Posterior cingulate gyrus (tissue), 11 donors: ENCODE data around the gene FAM78A.

Experiments used
- DNase-seq, 10 donors: peaks; one replicate each; pipeline versions ENCODE4 v3.0.0 to v3.0.0-alpha.2; 2020 to 2021; ENCODE audit warnings: mixed read lengths in 3 of 10
- intact Hi-C: fragments of 100-400 bp; cut with DNase I; formaldehyde crosslinking; loops from one replicate; pipeline ENCODE4 v1.15.1; 2023

Gene FAM78A

DNA sequence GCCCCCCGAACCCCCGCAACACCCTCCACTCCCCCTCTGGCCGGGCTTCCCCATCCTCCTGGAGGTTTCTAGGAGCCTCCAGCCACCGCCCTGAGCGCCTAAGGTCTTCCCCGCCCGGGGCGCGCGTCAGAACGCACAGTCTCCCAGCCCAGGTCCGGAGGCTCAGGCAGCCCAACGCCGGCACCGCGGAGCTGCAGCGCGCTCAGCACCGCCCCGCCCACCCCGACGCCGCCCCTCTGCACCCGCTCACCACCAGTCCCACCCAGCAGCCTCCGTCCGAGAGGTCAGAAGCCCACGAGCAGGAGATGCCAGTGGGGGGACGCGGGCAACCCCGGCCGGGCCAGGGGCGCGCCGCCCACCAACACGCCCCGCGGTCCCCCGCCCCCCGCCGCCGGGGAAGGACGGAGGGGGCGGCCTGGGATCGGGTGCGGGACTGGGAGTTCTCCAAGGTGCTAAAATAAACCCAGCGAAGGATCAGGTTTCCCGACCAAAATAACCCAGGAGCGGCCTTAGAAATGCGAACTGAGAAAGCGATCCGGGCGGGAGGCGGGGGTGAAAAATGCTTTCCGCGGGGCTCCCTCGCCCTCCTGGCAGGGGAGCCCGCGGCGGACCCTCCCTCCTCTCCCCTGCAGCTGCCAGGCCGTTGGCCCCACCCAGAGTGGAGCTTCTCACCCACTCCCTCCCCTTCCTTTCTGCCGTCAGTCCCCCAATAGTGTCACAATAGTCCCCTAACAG lies 6.5 kb upstream of the FAM78A start:
- intact Hi-C loops = no loop called here
- DNase-seq = peak in 3 of 10 donors; percentile 42 to 90 (median 87)

DNA sequence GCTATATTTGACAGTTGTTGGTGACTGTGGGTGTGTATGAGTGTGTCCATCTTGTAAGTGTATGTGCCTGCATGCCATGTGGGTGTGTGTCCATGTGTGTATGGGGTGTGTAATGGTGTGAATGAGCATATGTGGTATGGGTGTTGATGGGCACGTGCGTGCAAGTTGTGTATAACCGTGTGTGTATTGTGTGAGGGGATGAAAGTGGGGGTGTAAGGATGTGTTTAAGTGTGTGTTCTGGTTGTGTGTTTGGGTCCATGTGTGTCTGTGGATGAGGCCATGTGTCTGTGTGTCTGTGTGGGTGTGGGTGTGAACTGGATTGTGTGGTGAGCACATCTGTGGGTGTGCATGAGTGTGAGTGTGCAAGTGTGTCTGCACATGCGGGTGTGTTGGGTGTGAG lies 5.9 kb upstream of the FAM78A start:
- DNase-seq = no peak
- intact Hi-C loops = no loop called here

DNA sequence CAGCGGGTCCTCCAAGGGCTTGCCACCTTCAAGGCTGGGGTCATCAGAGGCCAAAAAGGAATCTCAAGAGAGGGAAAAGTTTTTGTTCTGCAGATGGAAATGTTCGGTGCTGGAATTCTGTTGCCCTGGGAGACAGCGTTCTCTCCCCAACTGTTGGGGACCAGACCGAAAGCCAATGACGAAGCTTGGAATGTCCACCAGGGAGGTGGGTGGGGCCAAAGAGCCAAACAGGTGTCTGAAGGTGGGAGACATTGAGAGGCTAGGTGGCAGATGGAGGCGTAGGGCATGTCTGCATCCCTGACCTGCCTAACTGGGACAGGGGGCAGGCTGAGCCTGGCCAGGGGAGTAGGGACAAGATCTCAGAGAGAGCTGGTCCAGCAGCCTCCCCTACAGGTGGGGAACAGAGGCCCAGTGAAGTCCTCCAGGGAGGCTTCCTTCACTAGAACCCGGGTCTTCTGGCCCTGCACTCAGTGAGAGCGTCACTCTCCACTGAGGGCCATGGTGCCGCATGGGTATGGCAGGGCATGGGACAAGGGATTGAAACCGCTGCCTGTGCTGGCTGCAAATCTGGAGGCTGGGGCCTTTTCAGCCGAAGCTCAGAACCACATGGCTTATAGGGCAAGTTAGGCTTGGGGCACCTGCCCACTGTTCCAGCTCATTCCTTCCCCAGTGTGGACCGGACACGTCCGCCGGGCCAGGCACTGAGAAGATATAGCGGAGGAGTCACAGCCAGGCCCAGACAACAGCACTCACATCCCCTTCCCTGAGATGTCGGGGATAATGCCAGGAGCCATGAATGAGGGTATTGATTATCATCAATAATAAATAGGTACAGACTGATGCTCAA lies 5.0 kb upstream of the FAM78A start:
- intact Hi-C loops = no loop called here

DNA sequence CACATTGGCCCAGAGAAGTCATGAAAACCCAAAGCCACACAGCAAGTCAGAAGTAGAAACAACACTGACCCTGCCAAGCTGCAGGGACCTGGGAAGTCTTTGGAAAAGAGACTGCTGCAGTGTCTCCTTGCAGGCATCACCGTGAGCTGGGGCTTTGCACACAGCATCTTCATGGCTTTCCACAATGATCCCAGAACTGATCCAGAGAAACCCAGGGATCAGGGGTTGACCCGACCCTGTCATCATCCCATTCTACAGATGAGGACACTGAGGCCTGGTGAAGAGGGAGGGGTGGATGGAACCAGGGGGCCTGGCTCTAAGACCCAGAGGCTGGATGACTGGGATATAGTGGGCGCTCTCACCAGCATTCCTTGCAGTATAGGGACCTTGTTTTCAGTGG lies 4.3 kb upstream of the FAM78A start:
- intact Hi-C loops = no loop called here
- peak in 1 of 10 donors; percentile 75 for DNase-seq

More for the DNA sequence above, 5.0 kb upstream of the FAM78A start:
- peak in 1 of 10 donors; percentile 60 for DNase-seq

DNA sequence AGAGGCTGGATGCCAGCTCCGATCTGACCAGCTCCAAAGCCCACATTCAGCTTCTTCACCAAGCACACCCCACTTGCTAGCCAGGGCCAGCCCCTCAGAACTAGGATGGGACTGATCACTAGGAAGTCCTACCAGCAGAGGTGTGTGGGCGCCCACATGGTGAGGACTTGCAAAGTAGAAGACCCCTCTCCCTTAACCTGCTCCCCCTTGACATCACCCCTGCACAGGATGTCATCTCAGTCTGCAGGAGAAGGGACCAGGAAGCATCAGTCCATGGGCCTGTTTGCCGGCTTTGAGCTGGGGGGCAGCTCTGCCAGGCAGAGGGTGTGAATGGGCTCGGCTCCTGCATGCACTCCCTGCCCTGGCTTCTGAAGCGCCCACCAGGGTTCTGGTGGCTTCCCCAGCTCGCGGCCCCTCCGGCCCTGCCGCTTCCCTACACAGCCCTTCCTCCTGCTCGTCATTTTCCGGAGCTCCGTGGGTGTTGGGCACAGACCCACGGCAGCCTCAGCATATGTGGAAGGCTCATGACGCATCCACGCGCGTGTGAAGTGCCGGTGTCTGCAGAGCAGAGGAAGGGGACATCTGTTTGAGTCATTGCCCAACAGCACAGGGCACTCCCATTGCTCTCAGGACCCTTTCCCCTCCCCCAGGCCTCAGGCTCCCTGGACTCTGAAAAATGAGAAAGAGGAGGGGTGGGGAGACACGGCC lies 3.7 kb upstream of the FAM78A start:
- intact Hi-C loops = loop anchor here (5.0 kb wide), 1 partner anchor 438 kb away; no protein-coding TSS in a partner anchor
- DNase-seq = peak in 7 of 10 donors; percentile 42 to 92 (median 62)

DNA sequence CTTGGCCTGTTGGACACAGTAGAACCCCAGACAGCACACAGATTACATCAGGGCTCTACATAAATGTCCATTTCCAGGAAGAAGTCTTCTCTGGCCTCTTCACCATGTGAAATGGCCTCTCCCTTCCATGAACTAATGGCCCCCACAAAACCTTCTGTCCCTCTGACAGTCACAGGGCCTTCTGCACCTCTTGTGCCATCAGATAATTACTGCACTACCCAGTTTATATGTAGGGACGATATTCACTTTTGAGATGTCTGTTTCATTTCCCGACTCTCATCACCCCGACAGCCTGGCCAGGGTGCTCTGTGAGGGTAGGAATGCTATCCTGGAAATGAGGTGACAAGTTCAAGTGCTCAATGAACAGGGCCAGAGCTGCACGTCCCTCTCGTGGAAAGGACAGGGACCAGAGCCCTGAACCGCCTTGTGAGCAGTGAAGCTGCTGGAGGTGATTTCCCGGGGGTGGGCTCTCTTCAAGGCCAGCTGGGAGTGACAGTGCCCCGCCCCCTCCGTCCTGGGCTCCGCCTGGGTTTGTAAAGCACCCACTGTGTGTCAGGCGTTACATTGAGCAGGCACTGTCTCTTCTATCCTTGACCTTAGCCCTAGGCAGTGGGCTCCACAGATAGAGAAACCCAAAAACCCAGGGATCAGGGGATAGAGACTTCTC lies 3.0 kb upstream of the FAM78A start:
- intact Hi-C loops = loop anchor here (5.0 kb wide), 1 partner anchor 437 kb away; no protein-coding TSS in a partner anchor
- no peak for DNase-seq

DNA sequence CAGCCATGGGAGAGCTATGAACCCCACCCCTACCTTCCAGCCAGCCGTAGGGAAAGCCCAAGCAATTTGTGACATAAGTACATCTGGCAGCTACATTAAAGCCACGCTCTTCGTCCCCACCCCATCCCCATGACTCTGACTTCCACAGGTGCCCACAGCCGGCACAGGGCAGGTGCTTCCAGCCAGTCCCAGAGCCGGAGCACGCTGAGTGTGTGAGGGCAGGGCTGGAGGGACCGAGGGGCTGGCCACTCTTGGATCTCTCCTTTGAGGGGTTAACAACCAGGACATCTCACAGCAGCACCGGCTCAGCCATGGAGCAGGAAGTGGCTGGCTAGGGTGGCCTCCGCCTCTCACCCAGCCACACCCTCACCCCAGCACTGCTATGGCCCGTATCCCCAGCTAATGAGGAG lies 2.4 kb upstream of the FAM78A start:
- peak in 1 of 10 donors; percentile 72 for DNase-seq

DNA sequence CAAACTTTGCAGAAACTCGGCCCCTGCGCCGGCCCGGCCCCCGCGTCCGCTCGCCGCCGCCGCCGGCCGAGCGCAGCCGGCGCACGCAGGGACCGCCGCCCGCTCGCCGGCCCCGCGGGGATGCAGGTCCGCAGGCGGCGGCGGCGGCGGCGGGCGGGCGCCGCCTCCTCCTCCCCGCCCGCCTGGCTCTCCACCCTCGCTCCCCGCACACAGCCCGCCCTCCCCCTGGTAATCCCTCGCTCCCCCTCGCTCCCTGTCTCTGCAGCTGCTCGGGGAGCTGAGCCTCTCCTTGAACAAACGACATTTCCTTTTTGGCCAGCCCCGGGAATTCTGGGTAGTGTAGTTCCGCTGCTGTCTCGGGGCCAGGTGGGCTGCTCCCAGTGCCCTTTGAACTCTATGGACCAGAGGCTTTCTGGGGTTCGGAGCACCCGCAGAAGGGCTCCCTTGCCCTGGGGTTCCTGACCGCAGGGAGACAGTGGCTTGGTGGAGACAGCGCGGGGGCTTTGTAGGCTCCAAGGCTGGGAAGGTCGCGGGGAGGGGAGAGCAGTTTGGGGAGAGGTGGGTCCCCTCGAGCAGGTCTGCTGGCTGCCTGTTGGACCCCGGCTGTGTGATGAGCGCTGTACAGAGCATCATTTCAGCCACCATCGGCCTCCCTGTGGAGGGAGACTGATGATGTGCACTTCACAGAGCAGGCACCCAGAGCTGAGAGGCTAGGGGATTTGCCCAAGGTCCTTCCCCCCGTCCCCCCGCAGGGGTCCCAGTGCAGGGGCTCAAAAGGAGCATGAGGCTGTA lies 1.8 kb upstream of the FAM78A start:
- intact Hi-C loops = loop anchor here (5.0 kb wide), 1 partner anchor 436 kb away; no protein-coding TSS in a partner anchor
- peak; percentile 75 to 97 (median 86) for DNase-seq

More for the DNA sequence above, 2.4 kb upstream of the FAM78A start:
- intact Hi-C loops = loop anchor here (5.0 kb wide), 1 partner anchor 436 kb away; no protein-coding TSS in a partner anchor

DNA sequence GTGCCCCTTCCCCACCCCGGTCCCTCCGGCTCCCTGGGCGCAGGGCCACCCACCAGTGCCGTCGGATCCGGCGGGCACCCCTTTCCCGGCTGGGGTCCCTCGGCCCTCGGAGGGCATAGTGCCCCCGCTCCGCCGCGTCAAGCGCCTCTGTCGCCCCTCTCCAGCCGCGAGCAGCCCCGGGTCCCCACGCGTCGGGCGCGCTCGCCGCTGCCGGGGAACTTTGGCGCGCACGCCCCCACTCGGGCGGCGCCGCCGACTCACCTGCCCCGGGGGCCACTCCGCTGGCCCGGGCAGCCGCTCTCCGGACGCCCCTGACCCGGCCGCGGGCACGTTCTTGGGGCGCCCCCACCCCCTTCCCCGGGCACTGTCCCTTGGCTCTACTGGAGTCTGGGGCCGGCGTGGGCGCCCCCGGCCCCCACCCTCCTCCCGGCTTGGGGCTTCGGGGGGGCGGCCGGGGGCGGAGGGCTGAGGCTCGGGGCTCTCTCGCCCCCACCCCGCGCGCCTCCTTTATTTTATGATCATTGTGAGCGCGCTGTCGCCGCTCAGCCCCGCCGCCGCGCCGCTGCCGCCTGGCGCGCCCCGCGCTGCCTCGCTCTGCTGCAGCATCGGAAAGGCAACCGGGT lies 1.1 kb upstream of the FAM78A start:
- intact Hi-C loops = loop anchor here (5.0 kb wide), 1 partner anchor 435 kb away; no protein-coding TSS in a partner anchor
- peak in 1 of 10 donors; percentile 84 for DNase-seq

DNA sequence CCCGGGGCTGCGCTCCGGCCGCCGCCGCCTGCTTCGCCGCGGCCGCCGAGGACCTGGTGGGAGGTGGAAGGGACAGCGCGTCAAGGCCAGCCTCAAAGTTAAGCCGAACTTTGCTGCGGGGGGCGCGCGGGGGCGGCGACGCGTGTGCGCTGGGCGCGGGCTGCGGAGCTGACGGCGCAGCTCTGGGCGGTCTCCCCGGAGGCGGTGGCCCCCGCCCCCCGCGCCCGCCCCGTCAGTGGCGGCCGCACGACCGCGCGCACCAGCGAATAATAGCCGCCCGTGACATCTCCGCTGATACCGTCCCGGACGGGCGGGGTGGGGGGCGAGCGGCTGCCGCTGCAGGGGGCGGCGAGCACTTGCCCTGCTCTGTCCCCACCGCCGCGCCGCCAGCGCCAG lies 579 bp upstream of the FAM78A start:
- intact Hi-C loops = loop anchor here (5.0 kb wide), 1 partner anchor 435 kb away; no protein-coding TSS in a partner anchor
- no peak for DNase-seq

DNA sequence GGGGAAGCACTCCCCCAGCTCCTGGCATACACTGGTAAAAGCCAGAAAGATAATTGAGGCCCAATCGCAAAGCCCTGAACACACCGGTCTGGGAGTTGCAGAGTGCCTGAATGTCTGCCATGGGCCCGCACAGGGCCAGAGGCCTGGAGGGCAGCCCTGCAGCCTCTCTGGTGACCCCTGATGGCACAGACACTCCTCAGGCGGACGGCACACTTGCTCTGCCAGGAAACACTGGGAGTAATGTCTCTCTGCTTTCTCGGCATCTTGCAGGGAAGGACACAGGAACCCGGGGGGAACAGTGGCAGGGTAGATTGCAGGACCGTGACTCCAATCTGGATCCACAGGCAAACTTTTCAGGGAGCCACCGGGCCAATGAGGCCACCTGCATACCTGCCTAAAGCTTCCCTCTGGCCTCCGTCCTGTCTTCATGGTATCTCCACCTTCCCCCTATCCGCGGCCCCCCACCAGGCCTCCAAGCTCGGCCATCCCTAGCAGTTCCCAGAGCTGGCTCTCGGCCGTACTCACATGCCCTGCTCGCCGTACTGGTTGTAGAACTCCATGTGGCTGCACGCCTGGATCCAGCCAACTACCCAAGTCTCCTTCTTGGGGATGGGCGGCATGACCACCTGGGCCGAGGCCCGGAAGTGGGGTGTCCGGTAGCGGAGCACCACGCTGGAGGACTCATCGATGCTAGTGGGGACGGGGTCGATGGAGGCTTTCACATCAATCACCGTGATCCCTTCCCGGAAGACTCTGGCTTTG lies 797 bp downstream of the FAM78A start:
- peak in 1 of 10 donors; percentile 81 for DNase-seq
- intact Hi-C loops = loop anchor here (5.0 kb wide), 1 partner anchor 433 kb away; no protein-coding TSS in a partner anchor

DNA sequence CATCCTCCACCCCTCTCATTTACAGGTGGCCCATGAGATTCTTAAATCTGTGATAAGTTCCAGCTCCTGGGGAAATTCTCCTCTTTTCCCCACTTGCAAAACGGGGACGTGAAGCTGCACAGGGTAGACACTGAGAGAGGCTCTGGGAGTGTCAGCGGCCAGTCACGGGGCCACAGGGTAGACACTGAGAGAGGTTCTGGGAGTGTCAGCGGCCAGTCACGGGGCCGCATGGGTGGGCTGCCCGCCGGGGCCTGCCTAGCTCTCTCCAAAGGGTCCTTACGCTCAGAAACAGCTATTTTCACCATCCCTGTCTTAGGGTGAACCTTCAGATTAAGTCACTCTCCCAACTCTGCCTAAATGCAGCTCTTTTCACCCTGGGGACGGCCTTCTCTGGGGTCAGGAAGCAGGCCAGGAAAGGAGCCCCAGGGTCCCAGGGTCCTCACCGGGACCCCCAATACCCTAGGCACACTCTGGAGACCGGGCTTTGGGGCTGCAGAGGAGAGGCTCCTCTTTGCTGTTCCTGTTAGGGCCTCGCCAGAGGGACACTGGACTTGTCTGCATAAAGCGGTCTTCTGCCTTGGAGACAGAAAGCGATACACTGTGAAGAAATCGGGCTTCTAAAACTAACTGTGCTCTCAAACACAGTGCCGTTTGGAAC lies 1.5 kb downstream of the FAM78A start:
- DNase-seq = no peak
- intact Hi-C loops = loop anchor here (5.0 kb wide), 1 partner anchor 433 kb away; no protein-coding TSS in a partner anchor

DNA sequence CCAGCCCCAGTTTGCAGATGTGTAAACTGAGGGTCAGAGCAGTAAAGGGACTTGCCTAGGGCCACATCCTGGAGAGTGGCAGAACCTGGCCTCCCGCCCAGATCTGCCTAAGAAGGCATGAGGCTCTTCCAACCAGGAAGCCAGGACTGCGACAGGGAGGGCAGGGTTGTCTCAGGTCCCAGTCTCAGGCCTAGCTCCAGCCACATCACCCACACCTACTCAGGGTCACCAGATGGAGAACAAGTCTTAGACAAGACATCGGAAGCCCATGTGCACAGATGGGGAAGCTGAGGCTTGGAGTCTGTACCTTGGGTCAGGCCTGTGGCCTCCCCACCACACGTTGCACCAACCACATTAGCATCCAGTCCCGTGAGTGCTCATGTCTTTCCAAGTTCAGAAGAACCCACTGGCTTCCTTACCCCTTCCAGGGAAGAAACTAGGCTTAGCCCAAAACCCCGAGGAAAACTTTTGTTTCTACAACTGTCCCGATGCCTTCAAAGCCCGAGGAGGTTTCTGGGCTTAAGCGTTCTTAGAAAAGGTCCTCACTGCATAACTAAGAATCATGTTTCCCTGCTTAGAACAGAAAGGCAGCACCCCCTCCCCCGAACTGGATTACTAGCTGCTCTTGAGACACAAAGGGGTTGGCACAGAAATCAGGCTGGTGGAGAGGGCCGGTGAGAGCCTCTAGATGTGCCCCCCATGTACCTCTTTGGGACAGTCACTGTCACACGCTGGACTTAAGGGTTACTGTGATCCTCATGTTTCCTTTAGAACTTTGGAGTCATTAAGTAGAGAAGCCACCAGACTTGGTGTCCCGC lies 2.2 kb downstream of the FAM78A start:
- intact Hi-C loops = no loop called here
- peak in 1 of 10 donors; percentile 76 for DNase-seq

DNA sequence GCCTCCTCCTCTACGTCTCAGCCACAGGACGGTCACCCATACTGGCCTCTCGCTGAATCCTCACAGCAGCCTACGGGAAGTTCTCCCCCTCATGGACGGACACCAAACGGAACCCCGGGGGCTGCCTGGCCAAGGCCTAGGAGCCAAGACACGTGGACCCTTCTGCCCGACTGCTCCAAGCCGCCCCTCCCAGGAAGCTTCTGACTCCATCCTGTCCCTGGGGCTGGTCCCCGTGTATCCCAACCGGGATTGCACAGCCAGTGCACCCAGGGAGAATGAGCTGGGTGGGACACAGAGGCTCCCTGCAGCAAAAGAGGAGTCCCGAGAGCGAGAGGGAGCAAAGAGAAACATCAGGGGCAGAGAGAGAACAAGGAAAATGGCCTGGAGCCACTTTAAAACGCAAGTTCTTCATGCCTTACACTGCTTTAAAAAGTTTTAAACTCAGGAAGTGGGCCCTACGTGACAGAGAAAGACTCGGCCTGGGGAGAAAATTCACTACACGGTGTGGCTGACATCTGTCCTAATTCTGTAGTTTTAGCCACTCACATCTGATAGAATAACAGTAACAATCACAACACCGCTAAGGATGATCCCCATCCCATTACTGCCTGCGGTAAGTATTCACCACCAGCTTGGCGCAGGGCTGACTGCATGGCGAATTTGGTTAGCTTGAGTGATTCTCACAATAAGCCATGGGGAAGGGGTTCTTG lies 3.0 kb downstream of the FAM78A start:
- DNase-seq = peak in 1 of 10 donors; percentile 83
- intact Hi-C loops = no loop called here

DNA sequence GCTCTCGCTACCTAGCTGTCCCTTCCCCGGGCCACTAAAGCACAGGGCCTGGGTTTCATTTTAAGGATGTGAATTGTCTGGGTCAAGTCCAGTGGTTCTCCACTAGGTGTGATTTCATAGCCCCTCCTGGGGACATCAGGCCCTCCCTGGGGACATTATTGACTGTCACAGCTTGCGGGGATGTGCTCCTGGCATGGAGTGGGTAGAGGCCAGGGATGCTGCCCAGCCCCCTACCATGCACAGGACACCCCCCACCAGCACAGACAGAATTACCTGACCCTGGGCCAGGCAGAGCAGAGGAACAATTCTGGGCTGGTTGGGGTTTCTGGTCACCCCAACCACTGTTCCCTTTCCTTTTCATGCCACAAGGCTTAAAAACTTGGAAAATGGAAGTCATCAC lies 4.1 kb downstream of the FAM78A start:
- intact Hi-C loops = no loop called here
- DNase-seq = no peak

DNA sequence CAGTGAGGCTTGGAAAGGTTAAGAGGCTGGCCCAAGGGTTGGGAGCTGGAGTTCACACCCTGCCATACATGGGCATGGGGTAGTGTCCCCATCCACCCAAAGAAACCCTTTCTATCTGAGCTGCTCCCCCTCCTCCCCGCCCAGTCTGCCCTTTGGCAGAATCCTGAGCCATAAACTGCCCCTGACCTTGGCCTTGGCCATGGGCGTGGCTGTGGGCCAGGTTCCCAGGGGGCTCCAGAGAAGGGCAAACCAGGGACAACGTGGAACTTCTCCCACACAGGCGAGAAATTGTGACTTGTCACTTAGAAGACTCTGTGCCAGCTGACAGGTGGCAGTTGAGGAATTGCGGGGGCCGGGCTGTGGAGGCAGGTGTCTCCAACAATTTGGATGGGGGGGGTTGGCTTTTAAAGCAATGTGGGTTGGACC lies 4.8 kb downstream of the FAM78A start:
- intact Hi-C loops = no loop called here
- peak in 4 of 10 donors; percentile 51 to 90 (median 71) for DNase-seq
